ENCODE data around the gene DNAH9. TPM values are rescaled to one million over a fixed set of nuclear protein-coding genes. Genes with fewer than 3 reads are reported as not detected.

DNAH9 gene
- total RNA-seq, 4 donors from 2014 or later = not detected

GRCh38 chr17:11803231-11803969 lies 205.1 kb downstream of the DNAH9 start:
- ATAC-seq (no peak), DNase-seq (no peak)
- Histone ChIP-seq H3K36me3 (no peaks in the 10 kb centered on the region), H3K27ac (no peak overlapping the region), H3K27me3 (no peaks in the 10 kb centered on the region), H3K9me3 (no peaks in the 10 kb centered on the region), H3K4me1 (no peaks in the 10 kb centered on the region), H3K4me3 (no peak overlapping the region)
- in situ Hi-C loops (cut with MboI; ENCODE audit: low sequenced_read_pairs in 4 of 4) = loop anchor here in 1 of 4 donors (25.0 kb wide), 1 partner anchor 91 kb away; no protein-coding TSS in a partner anchor
- no peak for TF ChIP-seq POLR2A (IDR thresholded peaks at IDR 0.05)
- TF ChIP-seq, protein P1, sequence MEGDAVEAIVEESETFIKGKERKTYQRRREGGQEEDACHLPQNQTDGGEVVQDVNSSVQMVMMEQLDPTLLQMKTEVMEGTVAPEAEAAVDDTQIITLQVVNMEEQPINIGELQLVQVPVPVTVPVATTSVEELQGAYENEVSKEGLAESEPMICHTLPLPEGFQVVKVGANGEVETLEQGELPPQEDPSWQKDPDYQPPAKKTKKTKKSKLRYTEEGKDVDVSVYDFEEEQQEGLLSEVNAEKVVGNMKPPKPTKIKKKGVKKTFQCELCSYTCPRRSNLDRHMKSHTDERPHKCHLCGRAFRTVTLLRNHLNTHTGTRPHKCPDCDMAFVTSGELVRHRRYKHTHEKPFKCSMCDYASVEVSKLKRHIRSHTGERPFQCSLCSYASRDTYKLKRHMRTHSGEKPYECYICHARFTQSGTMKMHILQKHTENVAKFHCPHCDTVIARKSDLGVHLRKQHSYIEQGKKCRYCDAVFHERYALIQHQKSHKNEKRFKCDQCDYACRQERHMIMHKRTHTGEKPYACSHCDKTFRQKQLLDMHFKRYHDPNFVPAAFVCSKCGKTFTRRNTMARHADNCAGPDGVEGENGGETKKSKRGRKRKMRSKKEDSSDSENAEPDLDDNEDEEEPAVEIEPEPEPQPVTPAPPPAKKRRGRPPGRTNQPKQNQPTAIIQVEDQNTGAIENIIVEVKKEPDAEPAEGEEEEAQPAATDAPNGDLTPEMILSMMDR (IDR thresholded peaks at IDR 0.05 in 4 of 5, conservative IDR thresholded peaks at IDR 0.05 in 1 of 5) = no peak
- intact Hi-C loops (cut with DNase I; ENCODE audit: low total_unique reads) = no loop called here

DNA sequence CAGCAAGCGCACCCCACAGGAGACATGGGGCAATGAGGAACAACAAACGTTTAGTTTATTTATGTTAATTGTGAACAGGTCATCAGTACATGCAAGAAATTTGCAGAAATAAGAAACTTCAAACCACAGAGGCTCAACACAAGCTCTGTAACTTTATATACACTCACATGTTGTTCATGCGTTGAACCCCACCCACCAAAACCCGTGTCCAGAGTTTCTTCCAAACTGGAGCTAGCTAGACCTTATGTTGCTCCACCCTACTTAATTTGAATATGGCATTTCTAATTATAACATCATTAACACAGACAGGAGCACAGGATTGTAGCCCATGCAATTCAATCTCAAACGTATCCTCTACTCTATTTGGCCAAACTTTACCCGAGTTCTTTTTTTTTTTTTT lies 206.9 kb downstream of the DNAH9 start:
- Histone ChIP-seq H3K27ac (no peak overlapping the region), H3K9me3 (no peaks in the 10 kb centered on the region), H3K4me1 (no peaks in the 10 kb centered on the region), H3K36me3 (no peaks in the 10 kb centered on the region), H3K27me3 (no peaks in the 10 kb centered on the region), H3K4me3 (no peak overlapping the region)
- TF ChIP-seq POLR2A (IDR thresholded peaks at IDR 0.05) = no peak
- TF ChIP-seq, protein P1 (IDR thresholded peaks at IDR 0.05 in 4 of 5, conservative IDR thresholded peaks at IDR 0.05 in 1 of 5) = no peak
- ATAC-seq (no peak), DNase-seq (no peak)
- in situ Hi-C loops (cut with MboI; ENCODE audit: low sequenced_read_pairs in 4 of 4) (loop anchor here in 1 of 4 donors (25.0 kb wide), 1 partner anchor 93 kb away; no protein-coding TSS in a partner anchor), intact Hi-C loops (cut with DNase I; ENCODE audit: low total_unique reads) (no loop called here)

GRCh38 chr17:11805952-11806351 lies 207.7 kb downstream of the DNAH9 start:
- H3K4me1 ChIP-seq = no peaks in the 10 kb centered on the region
- H3K9me3 ChIP-seq = no peaks in the 10 kb centered on the region
- no peak overlapping the region for H3K4me3 ChIP-seq
- TF ChIP-seq, protein P1 (IDR thresholded peaks at IDR 0.05 in 4 of 5, conservative IDR thresholded peaks at IDR 0.05 in 1 of 5) = no peak
- TF ChIP-seq POLR2A (IDR thresholded peaks at IDR 0.05) = no peak
- DNase-seq (no peak), ATAC-seq (no peak)
- no peak overlapping the region for H3K27ac ChIP-seq
- intact Hi-C loops (cut with DNase I; ENCODE audit: low total_unique reads) = no loop called here
- no peaks in the 10 kb centered on the region for H3K36me3 ChIP-seq
- in situ Hi-C loops (cut with MboI; ENCODE audit: low sequenced_read_pairs in 4 of 4) = loop anchor here in 1 of 4 donors (25.0 kb wide), 1 partner anchor 94 kb away; no protein-coding TSS in a partner anchor
- H3K27me3 ChIP-seq = no peaks in the 10 kb centered on the region

DNA sequence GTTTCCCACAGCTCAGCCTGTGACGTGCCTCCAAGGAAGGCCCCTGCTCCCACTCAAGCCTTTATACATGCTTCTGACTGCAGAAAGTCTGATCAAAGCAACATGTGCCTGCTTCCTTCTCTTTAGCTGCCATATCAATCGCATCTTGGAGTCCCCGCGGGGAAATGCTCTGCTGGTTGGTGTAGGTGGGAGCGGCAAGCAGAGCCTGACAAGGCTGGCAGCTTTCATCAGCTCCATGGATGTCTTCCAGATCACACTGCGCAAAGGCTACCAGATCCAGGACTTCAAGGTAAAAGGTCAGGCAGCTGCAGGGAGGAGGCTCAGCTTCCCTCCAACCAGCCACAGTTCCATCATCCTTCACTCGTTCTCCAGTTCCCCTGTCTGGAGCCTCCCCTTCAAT lies 209.3 kb downstream of the DNAH9 start:
- H3K36me3 ChIP-seq = no peaks in the 10 kb centered on the region
- in situ Hi-C loops (cut with MboI; ENCODE audit: low sequenced_read_pairs in 4 of 4) = loop anchor here in 1 of 4 donors (25.0 kb wide), 1 partner anchor 95 kb away; no protein-coding TSS in a partner anchor
- H3K9me3 ChIP-seq = no peaks in the 10 kb centered on the region
- ATAC-seq = no peak
- H3K27me3 ChIP-seq = no peaks in the 10 kb centered on the region
- no peak for TF ChIP-seq POLR2A (IDR thresholded peaks at IDR 0.05)
- H3K27ac ChIP-seq = no peak overlapping the region
- H3K4me1 ChIP-seq = no peaks in the 10 kb centered on the region
- DNase-seq = no peak
- no peak overlapping the region for H3K4me3 ChIP-seq
- intact Hi-C loops (cut with DNase I; ENCODE audit: low total_unique reads) = no loop called here

DNA sequence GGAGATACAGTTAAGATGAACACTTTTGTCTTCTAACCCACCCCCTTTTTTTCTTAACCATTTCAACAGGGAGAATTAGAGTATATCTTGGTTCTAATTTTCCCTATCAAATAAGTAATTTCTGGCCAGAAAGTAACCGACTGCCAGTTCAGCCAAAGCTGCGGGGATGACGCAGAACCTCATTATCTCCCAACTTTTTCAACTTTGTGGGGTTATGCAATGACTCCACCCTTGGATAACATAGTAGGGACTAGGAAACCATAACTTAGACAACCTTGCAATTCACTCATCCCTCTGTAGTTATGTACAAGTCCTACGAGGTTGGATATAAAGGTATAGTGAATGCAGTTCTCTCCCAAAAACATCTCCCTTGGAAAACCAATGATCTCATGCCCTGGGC lies 215.0 kb downstream of the DNAH9 start:
- Histone ChIP-seq H3K9me3 (no peaks in the 10 kb centered on the region), H3K4me1 (peaks cover 0 to 13% of the 10 kb centered on the region in 2 donors), H3K36me3 (no peaks in the 10 kb centered on the region), H3K27ac (no peak overlapping the region), H3K27me3 (no peaks in the 10 kb centered on the region), H3K4me3 (no peak overlapping the region)
- no peak for DNase-seq
- intact Hi-C loops (cut with DNase I; ENCODE audit: low total_unique reads) = no loop called here
- no peak for ATAC-seq
- in situ Hi-C loops (cut with MboI; ENCODE audit: low sequenced_read_pairs in 4 of 4) = loop anchor here in 1 of 4 donors (25.0 kb wide), 1 partner anchor 101 kb away; no protein-coding TSS in a partner anchor
- TF ChIP-seq, protein P1 (IDR thresholded peaks at IDR 0.05 in 4 of 5, conservative IDR thresholded peaks at IDR 0.05 in 1 of 5) = no peak
- no peak for TF ChIP-seq POLR2A (IDR thresholded peaks at IDR 0.05)

Data from gastrocnemius medialis (tissue), 4 donors.